Parathyroid adenoma (tissue), 2 donors: Measurements from ENCODE around the gene MCCC1.
A peak's percentile ranks its signal among the peaks of the same experiment; 100 is the strongest.

Source experiments
- H2AFZ ChIP-seq: fragments of 300-600 bp; sonication (generic); one replicate; pipeline ENCODE4 v1.7.0; 2017; ENCODE audit warnings: antibody characterized with exemption, mild to moderate bottlenecking
- H3K27ac ChIP-seq: fragments of 300-600 bp; sonication (generic); one replicate; pipeline ENCODE4 v1.7.0; 2017
- H3K27me3 ChIP-seq: fragments of 300-600 bp; sonication (generic); one replicate; pipeline ENCODE4 v1.7.0; 2017; ENCODE audit warnings: low read length; ENCODE audit not compliant: control insufficient read depth, insufficient read depth
- H3K36me3 ChIP-seq: fragments of 300-600 bp; sonication (generic); one replicate; pipeline ENCODE4 v1.7.0; 2017; ENCODE audit warnings: low read length; ENCODE audit not compliant: control insufficient read depth, insufficient read depth
- H3K4me1 ChIP-seq: fragments of 300-600 bp; sonication (generic); one replicate; pipeline ENCODE4 v1.7.0; 2017; ENCODE audit warnings: control low read depth
- H3K4me2 ChIP-seq: fragments of 300-600 bp; sonication (generic); one replicate; pipeline ENCODE4 v1.7.0; 2017; ENCODE audit warnings: low read length
- H3K4me3 ChIP-seq: fragments of 300-600 bp; sonication (generic); one replicate; pipeline ENCODE4 v1.7.0; 2017; ENCODE audit warnings: low read depth, low read length
- H3K79me2 ChIP-seq: fragments of 300-600 bp; sonication (generic); one replicate; pipeline ENCODE4 v1.7.0; 2017; ENCODE audit warnings: control low read depth
- H3K9ac ChIP-seq: fragments of 300-600 bp; sonication (generic); one replicate; pipeline ENCODE4 v1.7.0; 2017; ENCODE audit warnings: mild to moderate bottlenecking
- H3K9me3 ChIP-seq: fragments of 300-600 bp; sonication (generic); one replicate; pipeline ENCODE4 v1.7.0; 2017; ENCODE audit warnings: low read length; ENCODE audit not compliant: control insufficient read depth
- CTCF ChIP-seq: fragments of 300-600 bp; sonication (generic); IDR thresholded peaks from one replicate; pipeline ENCODE4 v1.7.0; 2017; ENCODE audit warnings: antibody characterized with exemption, mild to moderate bottlenecking
- donor health status: primary hyperparathyroidism.

The MCCC1 gene

GRCh38 chr3:183094711-183095110 lies 4.6 kb downstream of the MCCC1 start:
- Histone ChIP-seq H3K4me1 (no peaks in the 10 kb centered on the region), H3K27ac (no peak overlapping the region), H3K79me2 (peaks cover 8% of the 10 kb centered on the region), H3K36me3 (no peaks in the 10 kb centered on the region), H3K9ac (no peak overlapping the region), H3K9me3 (no peaks in the 10 kb centered on the region), H3K4me2 (no peak overlapping the region), H3K4me3 (no peak overlapping the region), H2AFZ (no peak overlapping the region), H3K27me3 (no peaks in the 10 kb centered on the region)
- TF ChIP-seq CTCF: no peak

- Histone ChIP-seq H3K4me1 (no peaks in the 10 kb centered on the region), H3K36me3 (no peaks in the 10 kb centered on the region), H2AFZ (no peak overlapping the region), H3K9me3 (no peaks in the 10 kb centered on the region), H3K27ac (no peak overlapping the region), H3K4me2 (no peak overlapping the region), H3K4me3 (no peak overlapping the region), H3K9ac (no peak overlapping the region), H3K27me3 (no peaks in the 10 kb centered on the region), H3K79me2 (peaks cover 5% of the 10 kb centered on the region)
- no peak for TF ChIP-seq CTCF
Measured at GRCh38 chr3:183092256-183092655, 7.0 kb downstream of the MCCC1 start.

GRCh38 chr3:183087184-183087583 lies 12.1 kb downstream of the MCCC1 start:
- Histone ChIP-seq H3K36me3 (no peaks in the 10 kb centered on the region), H3K27ac (no peak overlapping the region), H3K79me2 (peaks cover 8% of the 10 kb centered on the region), H3K4me3 (no peak overlapping the region), H3K4me2 (no peak overlapping the region), H3K4me1 (no peaks in the 10 kb centered on the region), H3K9ac (no peak overlapping the region), H2AFZ (no peak overlapping the region), H3K27me3 (no peaks in the 10 kb centered on the region), H3K9me3 (no peaks in the 10 kb centered on the region)
- TF ChIP-seq CTCF: no peak

- no peaks in the 10 kb centered on the region for H3K4me1 ChIP-seq
- no peak overlapping the region for H2AFZ ChIP-seq
- H3K9ac ChIP-seq: no peak overlapping the region
- H3K9me3 ChIP-seq: no peaks in the 10 kb centered on the region
- TF ChIP-seq CTCF: peak; percentile 19
- H3K79me2 ChIP-seq: peaks cover 12% of the 10 kb centered on the region
- no peak overlapping the region for H3K4me2 ChIP-seq
- H3K27ac ChIP-seq: no peak overlapping the region
- H3K27me3 ChIP-seq: no peaks in the 10 kb centered on the region
- no peak overlapping the region for H3K4me3 ChIP-seq
- H3K36me3 ChIP-seq: no peaks in the 10 kb centered on the region
Measured at GRCh38 chr3:183085634-183086390, 13.5 kb downstream of the MCCC1 start.

- Histone ChIP-seq H3K9me3 (no peaks in the 10 kb centered on the region), H3K27ac (no peak overlapping the region), H3K36me3 (no peaks in the 10 kb centered on the region), H3K9ac (no peak overlapping the region), H3K4me1 (no peaks in the 10 kb centered on the region), H3K27me3 (no peaks in the 10 kb centered on the region), H3K4me2 (no peak overlapping the region), H3K79me2 (peaks cover 6% of the 10 kb centered on the region), H3K4me3 (no peak overlapping the region), H2AFZ (no peak overlapping the region)
- no peak for TF ChIP-seq CTCF
Measured at GRCh38 chr3:183082355-183082915, 16.9 kb downstream of the MCCC1 start.
